H1 (cell line): ENCODE measurements around the gene PGAP3. TPM values are rescaled to one million over a fixed set of nuclear protein-coding genes. Genes with fewer than 3 reads are reported as not detected.

ENCODE experiments used
- CTCF ChIA-PET: fragments of 300-600 bp; sonication (Branson Sonifier 250); formaldehyde crosslinking; loops from one replicate; lab custom pipeline; 2021; ENCODE audit not compliant: partially characterized antibody; lab: Charles Lee
- POLR2A ChIA-PET: fragments of 300-600 bp; sonication (Branson Sonifier 250); formaldehyde crosslinking; loops from one replicate; lab custom pipeline; 2021; ENCODE audit warnings: inconsistent platforms; ENCODE audit not compliant: partially characterized antibody; lab: Charles Lee
- DNase-seq, 2 experiments: peaks; one replicate each; pipeline versions ENCODE4 v3.0.0 to v3.0.0-alpha.2; 2010 to 2022; ENCODE audit warnings: low spot score in 2 of 2, low read depth in 1 of 2, mixed read lengths in 1 of 2
- FAIRE-seq: peaks from 2 replicates; lab custom pipeline; 2011; peaks lifted over from hg19 to GRCh38; lab: Jason Lieb, UNC
- H2AFZ ChIP-seq: 2 replicates; pipeline ENCODE4 v1.8.1; 2012; ENCODE audit warnings: low read length, inconsistent platforms
- H2AK5ac ChIP-seq: 2 replicates; pipeline ENCODE4 v1.6.1; 2013; ENCODE audit warnings: low read depth, low read length
- H2BK120ac ChIP-seq: replicated peaks from 2 replicates; pipeline ENCODE3; 2013; ENCODE audit warnings: low read depth, low read length, inconsistent platforms
- H2BK12ac ChIP-seq: 2 replicates; pipeline ENCODE4 v1.6.1; 2013; ENCODE audit warnings: low read depth, low read length
- H2BK15ac ChIP-seq: 2 replicates; pipeline ENCODE4 v1.6.1; 2013; ENCODE audit warnings: low read length
- H2BK20ac ChIP-seq: 2 replicates; pipeline ENCODE4 v1.6.1; 2013; ENCODE audit warnings: low read length
- H2BK5ac ChIP-seq: 2 replicates; pipeline ENCODE4 v1.6.1; 2013; ENCODE audit warnings: low read depth, low read length
- H3K14ac ChIP-seq: 2 replicates; pipeline ENCODE4 v1.6.1; 2013; ENCODE audit warnings: inconsistent platforms; ENCODE audit not compliant: insufficient read length
- H3K18ac ChIP-seq: 2 replicates; pipeline ENCODE4 v1.6.1; 2013; ENCODE audit warnings: low read length; ENCODE audit errors: extremely low read depth
- H3K23ac ChIP-seq: 2 replicates; pipeline ENCODE4 v1.6.1; 2013; ENCODE audit warnings: inconsistent platforms; ENCODE audit not compliant: insufficient read length
- H3K23me2 ChIP-seq: 2 replicates; pipeline ENCODE4 v1.6.1; 2013; ENCODE audit warnings: low read depth, low read length
- H3K27ac ChIP-seq: 2 replicates; pipeline ENCODE4 v1.6.1; 2011; ENCODE audit warnings: low read depth, low read length, inconsistent platforms
- H3K27me3 ChIP-seq, 4 experiments: replicated peaks in 1 of 4; 1 replicate in 1 of 4; 2 replicates in 3 of 4; pipeline versions ENCODE4 v1.6.1 to v1.8.1; 2011 to 2013; ENCODE audit warnings: low read length in 3 of 4, mild to moderate bottlenecking in 3 of 4, inconsistent platforms in 2 of 4, mixed read lengths in 2 of 4, moderate library complexity in 1 of 4; ENCODE audit not compliant: control insufficient read depth in 3 of 4, insufficient read depth in 3 of 4; ENCODE audit errors: extremely low read depth in 1 of 4
- H3K36me3 ChIP-seq, 4 experiments: 2 replicates each; pipeline versions ENCODE4 v1.6.1 to v1.8.1; 2011 to 2013; ENCODE audit warnings: mild to moderate bottlenecking in 4 of 4, low read length in 3 of 4, moderate library complexity in 2 of 4, control low read depth in 1 of 4, inconsistent platforms in 1 of 4; ENCODE audit not compliant: insufficient read depth in 4 of 4, control insufficient read depth in 2 of 4
- H3K4ac ChIP-seq: replicated peaks from 2 replicates; pipeline ENCODE3; 2013; ENCODE audit warnings: low read length, low read depth, mixed read lengths, inconsistent platforms; ENCODE audit not compliant: insufficient read length
- H3K4me1 ChIP-seq, 4 experiments: replicated peaks in 1 of 4; 1 replicate in 1 of 4; 2 replicates in 3 of 4; pipeline versions ENCODE4 v1.6.1 to v1.8.1; 2011 to 2013; ENCODE audit warnings: low read length in 3 of 4, inconsistent platforms in 2 of 4, mixed read lengths in 1 of 4; ENCODE audit not compliant: insufficient read depth in 4 of 4, control insufficient read depth in 3 of 4
- H3K4me2 ChIP-seq, 2 experiments: 2 replicates each; pipeline versions ENCODE4 v1.6.1 to v1.8.1; 2011 to 2013; ENCODE audit warnings: low read depth in 2 of 2, low read length in 2 of 2, control low read depth in 1 of 2, inconsistent platforms in 1 of 2, mild to moderate bottlenecking in 1 of 2; ENCODE audit not compliant: insufficient read depth in 1 of 2
- H3K4me3 ChIP-seq, 4 experiments: fragments of 200-600, 300-600 bp in 1 of 4; sonication (generic), shearing (Covaris generic), sonication (Bioruptor Twin) in 1 of 4; 2 replicates each; pipeline versions ENCODE4 v1.5.1 to v1.8.1; 2011 to 2016; ENCODE audit warnings: low read length in 4 of 4, low read depth in 3 of 4, control low read depth in 2 of 4, inconsistent platforms in 2 of 4, mild to moderate bottlenecking in 2 of 4, mixed read lengths in 1 of 4, moderate library complexity in 1 of 4; ENCODE audit not compliant: insufficient read depth in 2 of 4; ENCODE audit errors: extremely low read depth in 1 of 4
- H3K56ac ChIP-seq: replicated peaks from 2 replicates; pipeline ENCODE3; 2013; ENCODE audit warnings: low read depth, mild to moderate bottlenecking, mixed read lengths, low read length, inconsistent platforms; ENCODE audit not compliant: insufficient read length
- H3K79me1 ChIP-seq: 2 replicates; pipeline ENCODE4 v1.6.1; 2013; ENCODE audit warnings: low read depth, low read length, control low read depth
- H3K79me2 ChIP-seq, 2 experiments: 2 replicates each; pipeline versions ENCODE4 v1.6.1 to v1.8.1; 2012 to 2013; ENCODE audit warnings: low read length in 2 of 2, mild to moderate bottlenecking in 2 of 2, inconsistent platforms in 1 of 2; ENCODE audit not compliant: insufficient read depth in 2 of 2, control insufficient read depth in 1 of 2
- H3K9ac ChIP-seq, 4 experiments: replicated peaks in 1 of 4; 1 replicate in 1 of 4; 2 replicates in 3 of 4; pipeline versions ENCODE4 v1.6.1 to v1.8.1; 2011 to 2013; ENCODE audit warnings: low read depth in 3 of 4, low read length in 3 of 4, control low read depth in 2 of 4, mild to moderate bottlenecking in 2 of 4, moderate library complexity in 2 of 4, inconsistent platforms in 1 of 4; ENCODE audit errors: extremely low read depth in 1 of 4
- H3K9me3 ChIP-seq, 2 experiments: 2 replicates each; pipeline versions ENCODE4 v1.6.1 to v1.8.1; 2012 to 2013; ENCODE audit warnings: mild to moderate bottlenecking in 2 of 2, moderate library complexity in 2 of 2, control low read depth in 1 of 2, inconsistent platforms in 1 of 2, low read depth in 1 of 2, low read length in 1 of 2, mixed read lengths in 1 of 2; ENCODE audit not compliant: insufficient read depth in 2 of 2
- H4K20me1 ChIP-seq, 2 experiments: replicated peaks in 1 of 2; 2 replicates each; pipeline versions ENCODE3 to v1.8.1; 2011 to 2013; ENCODE audit warnings: inconsistent platforms in 2 of 2, low read length in 2 of 2, mild to moderate bottlenecking in 1 of 2; ENCODE audit not compliant: insufficient read depth in 2 of 2, control insufficient read depth in 1 of 2
- H4K5ac ChIP-seq: 2 replicates; pipeline ENCODE4 v1.6.1; 2013; ENCODE audit warnings: low read length, low read depth, mixed read lengths, inconsistent platforms; ENCODE audit not compliant: insufficient read length
- H4K8ac ChIP-seq: 2 replicates; pipeline ENCODE4 v1.8.0; 2013; ENCODE audit warnings: mild to moderate bottlenecking, moderate library complexity, low read length, inconsistent platforms; ENCODE audit not compliant: insufficient read depth; ENCODE audit errors: extremely low read depth
- H4K91ac ChIP-seq: replicated peaks from 2 replicates; pipeline ENCODE3; 2013; ENCODE audit warnings: low read length, mixed read lengths, inconsistent platforms; ENCODE audit not compliant: insufficient read length
- BCL11A ChIP-seq, 2 experiments: IDR thresholded peaks; one replicate each; pipeline ENCODE4 v1.6.1; 2011; ENCODE audit warnings: low read depth in 2 of 2, low read length in 2 of 2, mild to moderate bottlenecking in 2 of 2
- CTBP2 ChIP-seq: IDR thresholded peaks from 2 replicates; pipeline ENCODE4 v1.7.0; 2011; ENCODE audit warnings: borderline replicate concordance, mild to moderate bottlenecking, moderate library complexity, mixed read lengths, low read length; ENCODE audit not compliant: insufficient read depth, insufficient read length
- POLR2A ChIP-seq, 2 experiments: IDR thresholded peaks; 1 replicate in 1 of 2; 2 replicates in 1 of 2; pipeline ENCODE4 v1.6.1; 2011; ENCODE audit warnings: low read depth in 2 of 2, low read length in 2 of 2, mild to moderate bottlenecking in 2 of 2; ENCODE audit errors: control extremely low read depth in 1 of 2
- RBBP5 ChIP-seq: IDR thresholded peaks from 2 replicates; pipeline ENCODE4 v1.7.1; 2012; ENCODE audit warnings: low read depth, mild to moderate bottlenecking, inconsistent platforms, low read length, moderate library complexity, borderline replicate concordance
- SIN3A ChIP-seq, 2 experiments: IDR thresholded peaks in 1 of 2; conservative IDR thresholded peaks in 1 of 2; 2 replicates each; pipeline ENCODE4 v1.6.1; 2011 to 2012; ENCODE audit warnings: low read length in 2 of 2, improper control_type of control experiment in 1 of 2, low read depth in 1 of 2, mild to moderate bottlenecking in 1 of 2
- SP4 ChIP-seq: IDR thresholded peaks from 2 replicates; pipeline ENCODE4 v1.6.1; 2012; ENCODE audit warnings: low read length, inconsistent platforms
- WGBS, 2 experiments: shearing (Covaris generic) in 1 of 2; methylation state at CpG; one replicate each; pipeline versions ENCODE4 v1.1.6 to v1.1.7; 2013 to 2015; ENCODE audit warnings: low lambda C conversion rate in 2 of 2, mixed read lengths in 2 of 2, inconsistent platforms in 1 of 2, low coverage in 1 of 2, missing lambda C conversion rate in 1 of 2; ENCODE audit not compliant: insufficient replicate concordance in 2 of 2, insufficient coverage in 1 of 2, insufficient read length in 1 of 2; ENCODE audit errors: extremely low coverage in 1 of 2, missing lambda C conversion rate in 1 of 2; 5-methylcytosine and 5-hydroxymethylcytosine counted together
- polyA plus RNA-seq, 7 experiments: library from polyadenylated mRNA; depleted of rRNA in 3 of 7; stranded (reverse) in 5 of 7; unstranded in 2 of 7; fragments of >200 nt in 5 of 7; fragments of 200-250 nt in 2 of 7; gene quantifications; 1 replicate in 5 of 7; 2 replicates in 1 of 7; 4 replicates in 1 of 7; pipeline versions ENCODE4 v1.2.1 to v1.2.3, GENCODE V29; 2011 to 2013; ENCODE audit warnings: missing spikeins in 2 of 7, mixed read lengths in 2 of 7
- total RNA-seq: library from RNA; stranded (reverse); fragmentation: NEBNext Ultra II Directional; extraction: Animal tissue kit (Norgen Biotek cat#: 25700); gene quantifications from 2 replicates; pipeline ENCODE4 v1.2.1, GENCODE V29; 2021

PGAP3 gene
- total and polyA plus RNA-seq, 2 of the 8 experiments (the other 6 are each of a cell fraction or from before 2014, with no cell fraction given): 21.0 to 30.7 TPM

- FAIRE-seq (no peak), DNase-seq (no peak)
- Histone ChIP-seq H3K23ac (no peak overlapping the region), H4K5ac (peak overlapping the region; percentile 13), H4K20me1 (peaks cover 13 to 19% of the 10 kb centered on the region in 2 experiments), H3K79me2 (peaks cover 42 to 82% of the 10 kb centered on the region in 2 experiments), H3K4ac (peak overlapping the region; percentile 6), H3K79me1 (peaks cover 18% of the 10 kb centered on the region), H3K23me2 (peaks cover 13% of the 10 kb centered on the region), H2BK12ac (peak overlapping the region; percentile 13; the same call in 1 of the 2 replicates), H3K9ac (peak overlapping the region; percentile 8 to 74 (median 44); a peak in 6 of 7 replicates), H2BK120ac (no peak overlapping the region), H2BK5ac (peak overlapping the region; percentile 92), H3K4me2 (peak overlapping the region; percentile 88 to 94), H2BK20ac (no peak overlapping the region), H3K4me1 (peaks cover 17 to 49% (median 32%) of the 10 kb centered on the region in 4 experiments), H3K36me3 (no peaks in the 10 kb centered on the region; a peak in 1 of 8 replicates), H3K14ac (peak overlapping the region; percentile 11), H2AFZ (no peak overlapping the region), H3K4me3 (peak overlapping the region; percentile 78 to 98 (median 89)), H4K91ac (peak overlapping the region; percentile 31), H3K27me3 (no peaks in the 10 kb centered on the region), H3K18ac (peak overlapping the region; percentile 55; the same call in 1 of the 2 replicates), H2BK15ac (peak overlapping the region; percentile 54; the same call in 1 of the 2 replicates), H3K9me3 (no peaks in the 10 kb centered on the region), H2AK5ac (0 out of 2 replicates have a peak overlapping the region, but pooled peaks have one; percentile 78), H3K56ac (peak overlapping the region; percentile 42), H3K27ac (peak overlapping the region; percentile 4; the same call in 1 of the 2 replicates), H4K8ac (no peak overlapping the region)
- ChIA-PET POLR2A (interaction anchor here (0.9 to 38.1 kb wide), 15 partner anchors 8 to 80 kb away, joined by 3 to 708 read pairs (median 6); partner anchors contain the start of genes MIEN1, PGAP3, PNMT and STARD3), CTCF (interaction anchor here (1.5 to 52.4 kb wide), 10 partner anchors 9 to 67 kb away, joined by 3 to 1885 read pairs (median 9); partner anchors contain the start of genes MIEN1, PGAP3, PNMT and PPP1R1B)
- 15% methylated on average over 9 of the region's 10 CpGs; no CpG with 5 or more reads in 1 of the 2 experiments for WGBS, 2 experiments
- TF ChIP-seq POLR2A (IDR thresholded peaks at IDR 0.05; ENCODE audit: control extremely low read depth in 1 of 2, low read depth in 2 of 2, low read length in 2 of 2) (peak in 1 of 2 experiments; percentile 16; a peak in 1 of 3 replicates), RBBP5 (peak; percentile 61; the same call in 1 of the 2 replicates), SP4 (no peak), BCL11A (IDR thresholded peaks at IDR 0.05; ENCODE audit: low read depth in 2 of 2, low read length in 2 of 2) (no peak), SIN3A (conservative IDR thresholded peaks at IDR 0.05 in 1 of 2, IDR thresholded peaks at IDR 0.05 in 1 of 2; ENCODE audit: low read depth in 1 of 2, low read length in 2 of 2) (peak in 1 of 2 experiments; percentile 65; a peak in 1 of 4 replicates), CTBP2 (peak; percentile 30)
Observed at GRCh38 chr17:39701012-39701783, 13.3 kb upstream of the PGAP3 start.
